HG03103 (cell line): ENCODE data around the gene RNF43.
"Not testable (repeated sequence)": the region's sequence is repeated elsewhere in the genome, so short reads cannot be mapped to it uniquely, and the experiment has no call there.

Source experiments
- ATAC-seq: cut with Tn5 transposase; IDR thresholded peaks from one replicate; pipeline ENCODE4 v1.9.1; 2021; ENCODE audit warnings: low read depth; ENCODE audit not compliant: unreplicated experiment

Gene RNF43

DNA sequence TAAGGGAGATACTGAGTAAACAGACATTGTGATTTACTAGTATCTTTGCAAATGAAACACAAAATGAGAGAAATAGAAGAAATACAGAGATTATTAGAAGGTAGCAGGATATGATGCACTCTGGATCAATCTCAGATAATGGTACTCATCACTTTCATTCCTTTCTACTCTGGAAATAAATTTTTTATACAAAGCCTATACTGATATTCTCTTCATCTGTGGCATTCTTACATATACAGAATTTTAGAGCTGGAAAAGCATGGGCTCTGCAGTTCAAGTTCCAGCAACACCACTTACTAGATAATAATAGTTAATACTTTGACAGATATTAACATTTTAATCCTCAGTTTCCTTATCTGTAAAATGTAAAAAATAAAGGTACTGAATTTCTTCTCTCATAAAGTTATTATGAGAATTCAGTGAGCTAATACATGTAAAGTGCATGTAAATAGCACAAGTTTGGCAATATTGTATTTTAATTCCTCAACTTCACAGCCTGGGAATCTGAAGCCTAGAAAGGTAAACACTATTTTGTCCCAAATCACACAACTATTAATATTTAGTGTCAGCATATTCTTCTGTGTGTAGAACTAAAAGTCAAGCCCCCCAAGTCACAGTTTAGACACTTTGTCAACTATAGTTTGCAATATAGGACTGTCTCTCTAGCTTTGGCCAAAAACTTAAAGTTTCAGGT, 6.5 kb downstream of the RNF43 start:
- ATAC-seq: no peak

DNA sequence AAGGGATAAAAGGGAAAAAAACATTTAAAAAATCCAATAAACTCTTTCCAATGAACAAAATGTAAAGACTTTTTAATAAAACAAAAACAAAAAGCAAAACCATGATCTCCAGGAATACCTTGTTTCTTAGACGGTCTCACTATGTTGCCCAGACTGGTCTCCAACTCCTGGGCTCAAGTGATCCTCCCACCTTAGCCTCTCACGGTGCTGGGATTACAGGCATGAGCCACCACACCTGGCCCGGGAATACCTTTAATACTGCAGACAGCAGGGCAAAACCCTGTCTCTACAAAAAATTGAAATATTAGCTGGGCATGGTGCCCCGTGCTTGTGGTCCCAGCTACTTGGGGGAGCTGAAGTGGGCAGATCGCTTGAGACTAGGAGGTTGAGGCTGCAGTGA, 7.9 kb downstream of the RNF43 start:
- no peak for ATAC-seq

DNA sequence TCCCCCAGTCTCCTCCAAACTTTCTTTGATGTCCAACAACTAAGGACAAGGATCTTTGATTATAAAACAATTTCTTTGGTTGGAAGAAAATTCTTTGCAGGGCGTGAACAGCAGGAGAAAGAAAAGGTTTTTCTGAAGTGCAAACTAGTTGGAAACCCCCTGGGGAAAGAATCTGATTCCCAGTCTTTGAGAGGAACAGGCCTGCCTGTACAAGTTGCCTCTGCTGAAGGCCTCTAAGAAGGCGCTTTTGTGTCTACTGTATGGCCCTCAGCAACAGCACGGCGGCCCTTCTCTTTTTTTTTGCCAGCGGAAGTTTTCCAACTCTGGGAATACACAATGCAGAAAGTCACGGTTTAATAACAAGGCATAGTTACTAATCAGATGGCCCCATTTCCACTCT, 14.0 kb downstream of the RNF43 start:
- ATAC-seq: no peak

DNA sequence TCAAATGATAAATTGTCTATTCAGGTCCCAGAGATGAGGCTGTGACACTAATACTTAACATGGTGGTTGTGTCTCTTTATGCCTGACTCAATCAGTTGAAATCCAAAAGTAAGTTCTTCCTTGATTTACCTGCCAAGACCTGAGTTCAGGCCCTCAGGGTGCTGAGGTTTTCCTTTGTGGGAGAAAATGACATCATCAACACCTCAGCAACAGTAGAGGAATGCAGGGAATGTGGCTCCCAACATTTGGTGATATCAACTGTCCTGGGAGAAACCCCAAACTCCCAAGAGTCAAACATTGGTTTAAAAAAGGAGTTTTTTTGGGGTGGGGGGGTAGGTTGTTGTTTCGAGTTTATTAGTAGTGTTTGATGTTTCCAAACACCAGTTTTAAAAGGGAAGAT, 14.7 kb downstream of the RNF43 start:
- ATAC-seq: no peak

DNA sequence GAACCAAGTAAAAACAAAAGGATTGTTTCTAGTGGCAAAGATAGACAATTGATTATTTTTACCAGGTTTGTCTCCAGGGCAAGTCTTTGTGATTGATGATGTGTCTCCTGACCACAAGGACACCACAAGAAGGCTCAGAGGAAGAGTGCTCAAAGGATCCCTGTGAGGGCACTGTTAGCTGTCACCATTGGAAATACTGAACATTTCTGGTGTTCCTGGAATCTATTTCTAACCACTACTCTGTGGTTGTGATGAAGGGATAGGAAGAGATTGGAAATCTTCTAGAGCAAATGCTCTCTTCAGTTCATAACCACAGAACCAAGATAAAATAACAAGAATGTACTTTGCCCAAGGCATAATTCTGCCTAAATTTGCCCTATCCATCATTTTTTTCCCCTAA, 15.3 kb downstream of the RNF43 start:
- no peak for ATAC-seq

DNA sequence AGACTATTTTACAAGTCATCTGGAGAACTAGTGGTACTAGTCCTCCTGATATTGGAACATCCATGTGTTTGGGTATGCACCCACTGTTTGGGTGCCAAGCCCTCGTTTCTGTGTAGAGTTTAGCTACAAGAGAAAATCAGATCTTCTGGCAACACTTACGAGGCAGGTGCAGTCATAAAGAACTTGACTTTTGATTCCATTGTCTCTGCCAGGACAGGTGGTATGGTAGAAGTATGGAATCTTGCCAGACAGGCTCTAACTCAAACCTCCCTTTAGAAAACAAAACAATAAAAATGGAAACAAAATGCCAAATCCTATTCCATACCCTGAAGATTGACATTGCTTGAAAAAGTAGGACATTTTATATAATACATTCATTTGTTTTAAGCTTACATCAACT, 16.0 kb downstream of the RNF43 start:
- no peak for ATAC-seq

DNA sequence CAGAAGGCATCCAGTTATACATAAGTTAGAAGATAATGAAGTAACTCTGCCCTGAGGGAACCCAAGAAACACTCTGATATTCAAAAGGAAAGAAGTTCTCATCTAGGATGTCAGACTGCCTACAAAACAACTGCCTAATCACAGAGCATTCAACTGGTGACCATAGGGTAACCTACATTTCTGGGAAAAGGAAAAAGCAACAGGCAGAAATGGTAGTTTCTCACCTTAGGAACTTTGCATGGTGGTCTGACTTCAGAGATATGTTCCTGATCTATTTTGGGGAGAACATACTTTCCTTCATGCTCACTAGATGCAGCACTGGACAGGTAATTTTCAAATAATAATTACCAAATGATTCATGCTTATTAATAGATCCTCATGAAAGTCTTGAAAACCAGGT, 16.5 kb downstream of the RNF43 start:
- ATAC-seq: no peak

DNA sequence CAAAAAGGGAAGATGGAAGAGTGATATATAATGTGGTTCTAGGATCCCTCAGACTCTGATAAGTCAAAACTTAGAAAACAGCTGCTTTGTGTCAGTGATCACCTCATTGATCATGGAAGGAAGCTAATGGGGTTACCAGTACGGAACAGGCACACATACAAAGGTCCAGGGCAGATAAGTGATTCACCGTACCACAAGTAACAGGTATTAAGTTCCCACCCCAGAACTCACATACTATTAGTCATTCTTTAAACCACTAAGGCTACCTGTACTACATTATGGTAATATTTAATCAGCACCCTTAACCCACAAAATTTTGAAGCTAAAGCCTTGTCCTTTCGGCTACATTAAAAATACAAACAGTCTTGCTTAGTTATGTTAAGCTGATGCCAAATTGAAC, 17.4 kb downstream of the RNF43 start:
- no peak for ATAC-seq

DNA sequence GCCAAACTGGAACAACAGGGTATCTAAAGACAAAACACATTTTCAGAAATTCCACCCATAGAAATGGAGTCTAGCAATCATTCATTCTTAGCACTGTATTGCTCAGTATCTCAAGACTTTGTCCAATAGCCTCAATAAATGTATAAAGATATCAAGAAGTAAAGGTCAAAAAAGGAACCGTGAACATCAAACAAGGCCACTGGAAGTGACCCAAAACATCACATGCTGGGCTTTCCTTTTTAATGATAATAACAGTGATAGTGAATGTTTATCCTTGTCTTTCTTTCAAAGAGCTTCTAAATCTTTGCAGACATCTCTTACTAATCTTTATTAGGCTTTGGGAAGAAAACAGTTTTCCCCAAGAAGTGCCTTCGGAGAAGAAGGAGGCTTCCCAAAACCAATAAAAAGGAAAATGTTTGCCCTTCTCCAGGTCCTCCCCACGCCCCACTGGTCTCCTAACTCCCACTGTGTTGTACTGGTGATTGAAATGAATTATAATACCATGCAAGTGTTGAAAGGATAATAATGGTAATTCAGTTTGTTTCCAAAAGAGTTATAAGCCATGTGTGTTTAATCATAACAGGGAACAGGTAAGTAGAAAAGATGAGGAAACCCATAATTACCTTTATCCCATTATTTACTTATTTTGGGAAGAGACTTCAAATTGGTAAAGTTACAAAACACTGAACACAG, 18.6 kb downstream of the RNF43 start:
- ATAC-seq: no peak

DNA sequence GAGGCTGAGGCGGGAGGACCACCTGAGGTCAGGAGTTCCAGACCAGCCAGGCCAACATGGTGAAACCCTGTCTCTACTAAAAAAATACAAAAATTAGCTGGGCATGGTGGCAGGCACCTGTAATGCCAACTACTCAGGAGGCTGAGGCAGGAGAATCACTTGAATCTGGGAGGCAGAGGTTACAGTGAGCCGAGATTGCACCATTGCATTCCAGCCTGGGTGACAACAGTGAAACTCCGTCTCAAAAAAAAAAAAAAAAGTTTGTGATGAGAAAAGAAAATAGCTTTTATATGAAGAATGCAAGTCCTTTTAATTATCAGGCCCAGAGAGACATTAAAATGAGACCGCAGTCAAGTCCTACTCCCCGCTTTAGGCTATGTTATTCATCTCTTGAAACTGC, 19.9 kb downstream of the RNF43 start:
- ATAC-seq: not testable (repeated sequence)

DNA sequence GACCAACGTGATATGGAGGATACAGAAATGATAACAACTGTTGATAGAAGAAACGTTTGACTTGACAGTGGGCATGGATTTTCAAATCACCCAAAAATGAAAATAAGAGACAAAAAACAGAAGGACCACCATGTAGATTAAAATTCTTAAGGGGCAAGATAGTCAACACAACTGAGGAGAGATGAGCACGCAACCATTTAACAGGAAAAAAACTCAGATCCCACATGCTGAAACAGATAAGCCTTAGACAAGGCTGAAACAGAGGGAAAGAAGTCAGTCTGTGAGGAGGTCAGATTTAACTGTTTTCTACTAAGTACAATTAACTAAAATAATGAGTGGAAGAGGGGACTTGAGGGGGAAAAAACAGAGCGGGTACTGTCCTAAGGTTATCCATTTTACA, 21.2 kb downstream of the RNF43 start:
- ATAC-seq: no peak

DNA sequence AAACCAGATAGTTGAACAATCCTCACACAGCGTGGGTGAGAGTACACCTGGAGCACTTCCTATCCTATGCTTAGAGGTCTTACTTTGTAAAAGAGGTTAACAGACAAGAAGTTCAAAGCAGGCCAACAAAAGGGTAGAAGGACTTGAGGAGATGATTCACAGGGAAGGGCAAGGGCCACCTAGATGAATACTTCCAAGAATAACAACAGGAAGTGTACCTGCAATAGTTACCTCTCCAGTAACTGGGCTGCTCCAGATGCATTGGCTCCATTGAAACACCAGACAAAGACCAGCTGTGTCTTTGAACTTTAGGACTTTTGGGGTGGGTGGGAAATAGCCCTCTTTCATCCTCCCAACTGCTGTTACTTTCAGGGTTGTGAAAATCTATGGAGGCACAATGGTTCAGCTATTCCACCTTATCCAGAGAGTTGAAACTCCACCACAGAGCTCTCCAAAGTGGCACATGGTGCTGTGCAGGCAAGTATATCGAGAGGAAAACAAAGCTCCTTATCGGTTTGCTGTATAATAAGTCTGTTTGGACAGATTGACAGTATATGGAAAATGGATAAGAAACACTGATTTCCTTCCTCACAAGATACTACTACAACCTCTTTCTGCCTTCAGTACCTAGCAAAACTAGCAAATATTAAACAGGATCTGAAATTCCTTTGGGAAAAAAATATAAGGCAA, 22.7 kb downstream of the RNF43 start:
- ATAC-seq: no peak

DNA sequence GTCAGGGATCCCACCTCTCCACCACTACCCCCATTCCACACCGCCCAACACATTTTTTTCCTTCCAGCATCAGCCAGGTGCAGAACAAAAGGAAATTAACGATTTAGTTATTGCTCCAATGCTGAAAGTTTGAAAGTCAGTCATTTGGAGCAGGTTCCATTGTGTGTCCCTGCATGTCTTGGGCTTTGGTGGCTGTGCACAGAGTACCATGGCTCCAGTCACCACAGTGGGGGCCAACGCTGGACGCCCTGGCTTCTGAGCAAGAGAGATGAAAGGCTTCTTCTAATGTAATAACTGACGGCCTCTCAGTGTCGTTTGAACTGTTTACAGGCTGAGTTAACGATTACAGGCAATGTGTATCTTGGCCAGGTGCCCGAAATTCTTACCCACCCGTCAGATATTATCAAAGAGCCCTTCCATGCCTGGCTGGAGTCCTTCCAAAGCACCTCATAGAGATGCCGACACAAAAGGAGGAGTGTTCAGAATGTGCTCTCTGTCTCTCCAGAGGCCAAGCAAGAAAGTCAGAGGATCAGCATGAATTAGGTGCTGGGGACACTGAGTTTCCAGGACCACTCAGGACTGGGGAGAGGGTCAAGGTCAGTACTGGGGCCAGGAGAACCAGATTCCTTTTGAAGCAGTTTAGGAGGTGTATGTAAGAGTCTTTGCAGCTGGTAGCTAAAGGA, 25.9 kb downstream of the RNF43 start:
- ATAC-seq: no peak

DNA sequence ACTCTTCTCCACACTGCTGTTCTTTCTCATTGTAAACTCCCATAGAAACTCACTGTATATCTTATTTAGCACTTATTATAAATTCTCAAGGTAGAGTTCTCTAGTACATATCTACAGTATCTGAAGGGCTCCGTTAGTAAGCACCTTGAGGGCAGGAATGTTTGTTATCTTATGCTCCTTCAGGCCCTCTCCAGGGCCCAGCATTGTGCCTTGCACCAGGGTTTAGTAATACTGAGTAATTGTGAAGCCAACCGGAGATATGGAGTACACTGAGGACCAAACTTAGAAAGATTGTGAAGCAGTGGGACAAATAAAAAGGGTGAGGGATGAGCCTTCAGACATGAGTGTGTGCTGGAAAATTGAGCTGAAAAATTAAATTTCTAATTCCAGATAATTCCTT, 26.4 kb downstream of the RNF43 start:
- no peak for ATAC-seq

DNA sequence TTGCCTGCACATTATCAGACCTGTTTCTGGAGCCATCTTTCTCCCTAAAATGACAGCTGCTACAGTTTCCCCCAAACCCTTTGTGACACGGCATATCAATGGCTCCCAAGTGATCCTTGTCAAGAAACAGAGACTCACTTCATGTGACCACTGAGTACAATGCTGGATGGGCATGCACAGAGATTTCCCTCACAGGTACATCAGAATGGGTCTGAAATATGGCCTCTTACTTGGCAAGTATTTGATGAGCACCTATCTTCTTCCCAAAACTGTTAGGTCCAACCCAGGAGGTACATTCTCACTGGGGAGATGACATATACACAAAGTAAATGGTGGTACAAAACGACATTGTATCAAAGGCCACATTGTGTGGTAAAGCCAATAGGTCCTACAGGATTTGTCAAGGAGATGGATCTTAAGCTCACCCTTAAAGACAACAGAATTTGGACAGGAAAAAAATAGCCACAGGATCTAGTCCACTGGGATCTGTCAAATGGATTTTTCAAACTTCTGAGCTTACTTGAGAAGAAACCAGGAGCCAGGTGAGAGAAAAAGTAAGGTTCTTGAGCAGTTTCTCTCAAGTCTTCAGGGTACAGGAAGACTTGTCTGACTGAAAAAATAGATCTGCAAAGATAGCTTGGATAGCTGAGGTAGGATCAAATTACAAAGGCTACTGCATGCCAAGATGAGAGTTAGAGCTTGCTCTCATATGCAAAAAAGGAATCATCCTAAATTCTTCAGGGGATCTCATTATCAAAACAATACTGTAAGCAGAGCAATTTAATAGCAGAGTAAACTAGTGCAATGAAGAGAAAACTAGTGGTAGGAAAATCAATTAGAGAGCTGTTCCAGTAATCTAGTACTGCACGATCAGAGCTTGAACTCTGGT, 28.8 kb downstream of the RNF43 start:
- no peak for ATAC-seq

DNA sequence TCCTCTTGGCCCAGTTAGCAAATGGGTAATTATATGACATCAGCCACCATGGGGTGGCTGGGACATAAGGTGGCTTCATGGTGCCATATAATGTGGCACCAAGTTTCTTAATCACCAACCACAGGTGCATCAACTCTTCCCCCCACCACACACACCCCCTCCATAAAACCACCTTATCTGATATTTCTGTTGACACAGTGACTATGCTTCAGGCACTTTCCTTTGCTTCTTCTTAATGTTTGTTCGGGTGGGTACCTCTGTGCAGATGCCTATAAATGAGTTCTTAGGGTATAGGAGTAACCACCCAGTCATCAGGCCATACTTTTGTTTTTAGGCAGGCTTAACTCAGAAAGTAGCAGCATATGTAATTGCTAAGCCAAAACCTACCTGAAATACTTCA, 29.5 kb downstream of the RNF43 start:
- no peak for ATAC-seq

DNA sequence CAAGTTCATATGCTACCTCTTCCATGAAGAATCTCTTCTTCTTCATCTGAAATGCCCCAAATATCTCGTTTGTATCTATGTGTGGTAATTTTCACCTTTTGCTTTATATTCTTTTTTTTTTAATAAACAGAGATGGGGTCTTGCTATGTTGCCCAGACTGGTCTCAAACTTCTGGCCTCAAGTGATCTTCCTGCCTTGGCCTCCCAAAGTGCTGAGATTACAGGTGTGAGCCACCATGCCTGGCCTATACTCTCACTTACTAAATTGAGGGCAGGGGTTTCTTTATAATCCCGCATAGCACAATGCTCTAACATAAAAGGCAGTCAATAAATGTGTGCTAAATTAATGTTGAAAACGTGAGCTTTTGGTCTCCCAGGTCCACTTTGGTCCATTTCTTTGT, 30.6 kb downstream of the RNF43 start:
- ATAC-seq: no peak

DNA sequence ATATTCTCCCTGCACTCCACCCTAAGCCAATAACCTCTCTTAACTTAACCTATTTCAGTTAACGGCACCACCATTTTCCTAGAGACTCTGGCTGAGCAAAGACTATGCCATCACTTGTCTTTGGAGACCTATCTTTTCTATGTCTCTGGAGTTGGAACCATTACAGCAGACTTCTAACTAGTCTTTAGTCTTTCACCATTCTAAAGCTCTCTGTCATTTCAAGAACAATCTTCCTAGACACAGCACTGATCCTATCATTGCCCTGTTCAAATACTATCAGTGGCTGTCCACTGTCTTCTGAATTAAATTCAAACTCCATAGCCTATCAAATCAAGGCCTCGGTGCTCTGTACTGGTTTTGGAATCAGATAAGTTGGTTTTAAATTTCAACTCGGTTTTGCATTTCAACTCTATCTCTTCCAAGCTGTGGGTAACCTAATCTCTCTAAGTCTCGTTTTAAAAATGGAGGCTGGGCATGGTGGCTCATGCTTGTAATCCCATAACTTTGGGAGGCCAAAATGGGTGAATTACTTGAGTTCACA, 31.9 kb downstream of the RNF43 start:
- no peak for ATAC-seq

DNA sequence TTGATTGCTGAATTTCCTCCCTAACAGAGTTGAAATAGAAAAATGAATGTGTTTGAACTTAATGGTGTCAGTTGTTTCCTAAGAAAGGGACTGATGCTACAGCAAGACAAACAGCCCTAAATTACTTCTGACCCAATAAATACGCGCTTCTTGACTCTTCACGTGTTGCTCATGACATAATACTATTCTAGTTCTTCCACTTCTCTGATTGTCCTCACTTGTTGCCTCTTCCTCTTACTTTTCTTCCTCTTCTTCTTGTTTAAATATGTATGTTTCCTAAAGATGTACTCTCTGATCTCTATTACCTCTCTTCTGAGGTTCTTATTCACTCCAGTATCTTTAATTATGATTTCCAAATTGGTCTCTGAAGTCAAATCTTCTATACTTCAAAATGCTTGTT, 32.4 kb downstream of the RNF43 start:
- ATAC-seq: no peak

DNA sequence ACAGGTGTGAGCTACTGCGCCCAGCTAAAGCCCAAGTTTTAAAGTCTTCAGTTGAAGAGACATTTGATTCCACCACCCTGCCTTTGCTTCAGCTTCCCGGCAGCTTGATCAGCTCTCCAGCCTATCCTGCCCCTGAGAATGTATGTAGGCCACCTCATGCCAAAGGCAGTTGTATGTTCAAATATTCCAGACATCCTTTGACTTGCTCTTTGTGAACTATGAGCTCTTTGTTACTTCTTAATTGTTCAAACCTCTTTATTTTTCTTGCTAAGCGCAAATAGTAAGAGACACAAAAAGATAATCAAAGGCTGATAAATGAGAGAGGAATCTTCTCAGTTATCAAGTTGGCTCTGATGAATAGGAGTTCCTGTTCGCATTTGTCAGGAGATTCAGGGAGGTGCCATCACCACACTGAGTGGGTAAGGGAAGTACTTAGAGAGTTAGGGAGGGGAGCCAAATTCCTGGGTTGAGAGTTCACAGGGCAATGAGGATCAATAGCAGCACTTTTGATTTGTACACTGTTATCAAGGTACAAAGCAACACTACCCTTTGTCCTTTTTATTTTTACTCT, 33.4 kb downstream of the RNF43 start:
- no peak for ATAC-seq
